Duodenal mucosa (tissue), 2 donors: ENCODE data around the gene TECPR2.

Experiments
- H3K27ac ChIP-seq: one replicate; pipeline ENCODE4 v1.7.0; 2013; ENCODE audit warnings: low read depth, low read length
- H3K27me3 ChIP-seq, 2 donors: one replicate each; pipeline ENCODE4 v1.7.0; 2013; ENCODE audit warnings: low read length in 2 of 2, control low read depth in 1 of 2; ENCODE audit not compliant: insufficient read depth in 2 of 2, control insufficient read depth in 1 of 2
- H3K36me3 ChIP-seq, 2 donors: one replicate each; pipeline ENCODE4 v1.7.0; 2013; ENCODE audit warnings: low read length in 2 of 2, control low read depth in 1 of 2; ENCODE audit not compliant: insufficient read depth in 2 of 2, control insufficient read depth in 1 of 2
- H3K4me1 ChIP-seq, 2 donors: one replicate each; pipeline ENCODE4 v1.7.0; 2013; ENCODE audit warnings: low read length in 2 of 2, control low read depth in 1 of 2; ENCODE audit not compliant: insufficient read depth in 2 of 2, control insufficient read depth in 1 of 2
- H3K4me3 ChIP-seq, 2 donors: one replicate each; pipeline ENCODE4 v1.7.0; 2013; ENCODE audit warnings: low read length in 2 of 2, low read depth in 1 of 2
- H3K9ac ChIP-seq, 2 donors: one replicate each; pipeline ENCODE4 v1.7.0; 2013; ENCODE audit warnings: low read length in 2 of 2, low read depth in 1 of 2
- H3K9me3 ChIP-seq, 2 donors: one replicate each; pipeline ENCODE4 v1.7.0; 2013; ENCODE audit warnings: low read length in 2 of 2, control low read depth in 1 of 2; ENCODE audit not compliant: control insufficient read depth in 1 of 2

Gene TECPR2

GRCh38 chr14:102505000-102505619 lies 142.4 kb downstream of the TECPR2 start:
- Histone ChIP-seq H3K36me3 (peaks cover 15 to 16% of the 10 kb centered on the region in 2 donors), H3K27me3 (no peaks in the 10 kb centered on the region), H3K9me3 (no peaks in the 10 kb centered on the region), H3K4me1 (peaks cover 5 to 33% of the 10 kb centered on the region in 2 donors), H3K4me3 (no peak overlapping the region), H3K9ac (peak overlapping the region in 1 of 2 donors; percentile 18), H3K27ac (no peak overlapping the region)

GRCh38 chr14:102505775-102506625 lies 143.3 kb downstream of the TECPR2 start:
- Histone ChIP-seq H3K4me1 (peaks cover 12 to 39% of the 10 kb centered on the region in 2 donors), H3K9me3 (no peaks in the 10 kb centered on the region), H3K9ac (peak overlapping the region; percentile 18 to 39), H3K27ac (no peak overlapping the region), H3K36me3 (peaks cover 9 to 16% of the 10 kb centered on the region in 2 donors), H3K4me3 (peak overlapping the region; percentile 43 to 50), H3K27me3 (no peaks in the 10 kb centered on the region)

- Histone ChIP-seq H3K9ac (peak overlapping the region in 1 of 2 donors; percentile 39), H3K27ac (no peak overlapping the region), H3K27me3 (no peaks in the 10 kb centered on the region), H3K4me3 (peak overlapping the region; percentile 43 to 50), H3K4me1 (peaks cover 18 to 45% of the 10 kb centered on the region in 2 donors), H3K9me3 (no peaks in the 10 kb centered on the region), H3K36me3 (peaks cover 9 to 16% of the 10 kb centered on the region in 2 donors)
Measured at GRCh38 chr14:102506626-102506925, 143.8 kb downstream of the TECPR2 start.

GRCh38 chr14:102507081-102507856 lies 144.5 kb downstream of the TECPR2 start:
- H3K4me3 ChIP-seq: no peak overlapping the region
- peaks cover 9 to 16% of the 10 kb centered on the region in 2 donors for H3K36me3 ChIP-seq
- no peak overlapping the region for H3K27ac ChIP-seq
- H3K4me1 ChIP-seq: peaks cover 25 to 50% of the 10 kb centered on the region in 2 donors
- no peaks in the 10 kb centered on the region for H3K9me3 ChIP-seq
- H3K9ac ChIP-seq: no peak overlapping the region
- no peaks in the 10 kb centered on the region for H3K27me3 ChIP-seq

- H3K9me3 ChIP-seq: no peaks in the 10 kb centered on the region
- peak overlapping the region; percentile 82 to 84 for H3K4me3 ChIP-seq
- peak overlapping the region; percentile 89 to 100 for H3K9ac ChIP-seq
- peaks cover 31 to 56% of the 10 kb centered on the region in 2 donors for H3K4me1 ChIP-seq
- peak overlapping the region; percentile 97 for H3K27ac ChIP-seq
- peaks cover 9 to 16% of the 10 kb centered on the region in 2 donors for H3K36me3 ChIP-seq
- H3K27me3 ChIP-seq: no peaks in the 10 kb centered on the region
Measured at GRCh38 chr14:102507857-102508312, 145.1 kb downstream of the TECPR2 start.

- H3K4me1 ChIP-seq: peaks cover 33 to 57% of the 10 kb centered on the region in 2 donors
Measured at GRCh38 chr14:102508410-102508773, 145.7 kb downstream of the TECPR2 start.

GRCh38 chr14:102508774-102509745 lies 146.3 kb downstream of the TECPR2 start:
- Histone ChIP-seq H3K36me3 (peaks cover 9 to 16% of the 10 kb centered on the region in 2 donors), H3K4me1 (peaks cover 30 to 52% of the 10 kb centered on the region in 2 donors), H3K9me3 (no peaks in the 10 kb centered on the region), H3K27me3 (no peaks in the 10 kb centered on the region), H3K27ac (peak overlapping the region; percentile 97), H3K9ac (peak overlapping the region; percentile 89 to 100), H3K4me3 (peak overlapping the region; percentile 82 to 84)

More at GRCh38 chr14:102508410-102508773, 145.7 kb downstream of the TECPR2 start:
- Histone ChIP-seq H3K36me3 (peaks cover 9 to 16% of the 10 kb centered on the region in 2 donors), H3K27me3 (no peaks in the 10 kb centered on the region), H3K9me3 (no peaks in the 10 kb centered on the region), H3K9ac (peak overlapping the region; percentile 89 to 100), H3K27ac (peak overlapping the region; percentile 97), H3K4me3 (peak overlapping the region; percentile 82 to 84)

- peaks cover 9 to 16% of the 10 kb centered on the region in 2 donors for H3K36me3 ChIP-seq
- peak within 1 kb of the TSS; percentile 82 to 84 for H3K4me3 ChIP-seq
- no peaks in the 10 kb centered on the region for H3K9me3 ChIP-seq
- peak within 1 kb of the TSS; percentile 89 to 100 for H3K9ac ChIP-seq
- peak within 1 kb of the TSS; percentile 97 for H3K27ac ChIP-seq
- no peaks in the 10 kb centered on the region for H3K27me3 ChIP-seq
- H3K4me1 ChIP-seq: peaks cover 28 to 44% of the 10 kb centered on the region in 2 donors
Measured at GRCh38 chr14:102509746-102510615, 147.2 kb downstream of the TECPR2 start, which contains the start of gene ANKRD9. Gene ANKRD9 (minus strand): TSS chr14:102509776. CDS start chr14:102507889, 1,887 bp downstream.
